Activated CD8-positive, alpha-beta memory T cell treated with anti-CD3 and anti-CD28 coated beads for 48 hours (primary cell): ENCODE results near the gene NRG3.
"Not testable (repeated sequence)": the region's sequence is repeated elsewhere in the genome, so short reads cannot be mapped to it uniquely, and the experiment has no call there.

Source experiments
- DNase-seq, 3 experiments: peaks; one replicate each; pipeline ENCODE4 v3.0.0-alpha.2; 2020; ENCODE audit warnings: low read depth in 2 of 3, low spot score in 2 of 3

Gene NRG3

DNA sequence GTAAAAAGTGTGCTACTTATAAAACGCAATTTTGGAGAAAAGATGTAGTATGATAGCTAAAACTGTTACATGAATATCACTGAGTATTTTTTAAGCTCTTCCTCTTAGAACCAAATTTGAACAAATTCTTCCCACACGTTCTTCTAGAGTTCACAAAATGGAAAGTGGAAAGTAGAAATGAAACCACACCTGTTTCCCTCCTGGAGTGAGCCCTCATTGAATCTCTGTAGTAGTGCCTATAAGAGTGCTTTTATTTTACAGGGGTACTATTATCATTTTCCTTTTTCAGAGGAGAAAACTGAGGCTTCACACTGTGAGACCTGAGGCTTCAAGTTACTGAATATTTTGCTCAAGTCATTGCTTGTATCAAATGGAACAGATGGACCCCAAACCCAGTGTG is 393.0 kb downstream of the NRG3 start:
- DNase-seq: no peak

DNA sequence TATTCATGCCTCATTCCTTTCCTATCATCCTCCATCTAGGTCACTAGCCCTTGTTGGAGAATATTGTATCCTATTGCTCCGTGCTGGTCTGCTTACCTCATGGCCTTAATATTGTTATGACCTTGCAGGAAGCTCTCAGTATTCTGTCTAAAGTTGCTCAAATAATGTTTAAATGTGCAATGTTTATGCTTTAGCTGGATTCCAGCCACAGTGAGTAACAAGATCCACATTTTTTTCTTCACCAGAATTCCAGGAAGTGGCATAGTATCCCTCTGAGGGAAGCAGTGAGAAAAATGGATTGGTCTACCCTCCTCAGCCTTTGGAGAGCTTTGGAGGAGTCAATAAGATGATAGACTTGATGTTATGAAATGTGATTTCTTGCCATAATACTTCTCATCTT is 402.6 kb downstream of the NRG3 start:
- no peak for DNase-seq

DNA sequence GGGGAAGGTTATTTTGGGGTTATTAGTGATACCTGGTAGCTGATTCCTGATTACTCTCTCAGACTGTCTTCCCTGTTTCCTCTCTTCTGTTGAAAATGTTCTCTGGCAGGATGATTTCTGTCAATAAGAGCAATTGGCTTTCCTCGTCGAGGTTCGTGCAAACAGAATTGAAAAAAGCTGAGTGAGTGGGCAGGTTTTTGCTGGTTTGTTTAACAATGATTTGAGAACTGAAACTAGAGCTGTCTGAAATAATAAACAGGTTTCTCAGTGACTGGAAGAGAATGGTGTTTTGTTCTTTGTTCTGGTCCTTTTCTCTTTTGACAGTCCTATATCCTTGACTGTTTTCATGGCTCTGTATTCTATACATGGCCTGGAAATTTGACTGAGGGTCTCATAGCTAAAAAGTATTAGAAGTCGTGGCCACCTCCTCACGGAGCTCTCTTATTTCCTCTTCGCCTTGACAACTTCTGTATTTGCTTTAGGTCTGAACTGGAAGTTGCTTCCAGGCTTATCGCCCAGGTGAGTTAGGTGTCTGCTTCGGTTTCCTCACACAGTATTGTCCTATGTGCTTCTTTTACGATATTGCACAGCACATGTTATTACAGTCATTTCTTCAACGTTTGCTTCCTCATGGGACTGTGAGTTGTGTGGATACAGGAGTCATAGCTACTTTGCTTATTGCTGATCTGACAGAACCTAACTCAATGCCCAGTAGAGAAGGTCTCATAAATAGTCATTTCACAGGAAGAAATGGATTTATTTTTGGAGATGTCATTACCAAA is 403.6 kb downstream of the NRG3 start:
- no peak for DNase-seq

DNA sequence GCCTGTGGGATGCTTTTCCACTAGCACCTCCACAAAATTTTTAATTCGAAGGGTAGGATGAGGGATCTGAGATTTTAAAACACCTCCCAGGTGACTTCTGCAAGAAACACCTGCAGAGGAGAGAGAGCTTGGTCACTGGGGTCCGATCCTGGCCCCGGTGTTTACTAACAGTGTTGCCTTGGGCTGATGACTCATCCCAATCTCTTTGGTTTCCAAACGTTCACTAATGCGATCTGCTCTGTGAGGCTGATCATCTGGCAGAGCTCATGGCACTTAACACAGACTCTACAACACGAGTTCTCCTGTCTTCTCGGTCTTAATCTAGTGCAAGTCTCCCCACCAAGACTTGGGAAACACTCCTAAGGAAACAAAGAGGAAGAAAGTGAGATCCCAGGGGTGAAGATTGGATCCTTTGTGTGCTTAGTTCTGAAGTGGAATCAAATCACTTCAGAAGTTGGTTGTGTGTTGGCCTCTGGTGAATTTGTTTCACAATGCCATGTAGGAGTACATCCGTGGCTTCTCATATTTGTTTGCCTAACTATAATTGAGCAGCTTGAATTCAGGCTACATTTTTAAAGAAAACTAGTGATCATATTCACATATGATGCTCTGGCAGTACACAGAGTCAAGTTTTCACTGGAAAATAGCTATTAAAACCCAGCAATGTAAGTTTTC is 407.9 kb downstream of the NRG3 start:
- no peak for DNase-seq

DNA sequence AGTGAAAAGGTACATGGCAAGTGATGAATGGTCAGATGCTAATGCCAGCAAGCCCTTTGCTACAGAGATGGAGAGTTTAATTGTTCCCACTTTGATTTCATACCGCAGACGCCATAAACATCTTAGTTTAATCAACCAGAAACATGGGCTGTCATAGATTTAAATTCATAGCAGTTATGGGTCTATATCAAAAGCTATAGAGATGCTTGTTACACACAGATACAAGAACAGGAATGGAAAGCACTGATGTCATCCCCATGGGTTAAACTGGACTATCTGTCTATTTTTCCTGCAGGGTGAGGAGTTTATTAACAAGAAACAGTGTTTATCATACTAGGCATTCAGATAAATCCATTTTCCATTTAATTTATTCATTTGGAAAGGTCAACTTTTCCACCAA is 409.2 kb downstream of the NRG3 start:
- no peak for DNase-seq

DNA sequence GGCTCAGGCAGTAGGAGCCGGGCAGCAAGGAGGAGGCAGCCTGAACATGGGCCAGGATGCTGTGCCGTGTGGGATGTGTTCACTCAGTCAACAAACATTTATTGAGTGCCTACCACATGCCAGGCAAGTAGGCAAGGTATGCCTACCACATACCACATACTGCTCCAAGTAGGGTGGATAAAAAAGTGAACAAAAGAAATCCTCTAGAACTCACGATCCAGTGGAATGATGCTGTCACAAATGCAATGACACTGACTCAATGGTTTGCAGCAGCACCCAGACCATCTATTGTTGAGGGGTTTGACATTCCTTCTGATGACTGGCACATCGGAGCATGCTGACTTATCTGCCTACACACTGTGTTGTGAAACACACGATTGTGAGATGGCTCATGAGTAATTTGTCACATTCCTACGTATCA is 413.5 kb downstream of the NRG3 start:
- no peak for DNase-seq

DNA sequence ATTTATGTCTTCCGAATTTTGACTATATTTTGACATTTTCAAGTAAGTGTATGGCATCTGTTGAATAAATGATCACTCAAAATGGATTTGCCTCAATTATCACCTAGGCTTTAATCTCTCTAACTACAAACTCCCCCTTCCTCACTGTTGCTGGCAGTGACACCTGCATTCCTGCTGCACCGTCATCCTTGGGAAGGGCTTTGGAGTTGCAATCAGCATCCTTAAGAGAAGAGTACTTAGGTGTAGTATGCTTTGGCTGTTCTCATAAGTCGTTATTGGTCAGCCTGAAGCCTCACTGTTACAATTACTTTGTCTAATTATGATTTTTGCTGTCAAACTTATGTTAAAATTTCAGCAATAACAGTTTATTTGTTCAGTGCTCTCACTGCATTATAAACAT is 415.0 kb downstream of the NRG3 start:
- no peak for DNase-seq

DNA sequence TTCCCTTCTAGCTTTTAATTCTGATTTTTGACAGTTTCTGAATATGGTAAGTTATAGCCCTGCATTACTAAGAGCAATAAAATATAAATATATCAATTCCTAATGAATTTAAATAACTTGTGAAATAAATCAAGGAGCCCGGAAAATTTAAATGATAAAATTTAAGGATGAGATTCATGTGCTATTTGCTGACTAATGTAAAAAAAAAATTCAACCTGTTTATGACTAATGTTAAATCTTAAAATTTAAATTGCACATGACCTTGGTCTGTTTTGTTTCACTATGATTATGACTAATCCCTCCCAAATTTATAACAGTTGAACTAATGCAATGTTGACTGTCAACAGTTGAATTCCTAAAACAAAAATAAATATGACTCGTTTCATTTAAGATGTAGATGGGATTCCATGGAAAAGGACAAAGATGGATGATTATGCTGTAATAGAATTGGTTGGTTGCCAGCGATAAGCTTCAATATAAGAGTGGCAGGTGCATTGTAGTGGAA is 419.9 kb downstream of the NRG3 start:
- DNase-seq: no peak

DNA sequence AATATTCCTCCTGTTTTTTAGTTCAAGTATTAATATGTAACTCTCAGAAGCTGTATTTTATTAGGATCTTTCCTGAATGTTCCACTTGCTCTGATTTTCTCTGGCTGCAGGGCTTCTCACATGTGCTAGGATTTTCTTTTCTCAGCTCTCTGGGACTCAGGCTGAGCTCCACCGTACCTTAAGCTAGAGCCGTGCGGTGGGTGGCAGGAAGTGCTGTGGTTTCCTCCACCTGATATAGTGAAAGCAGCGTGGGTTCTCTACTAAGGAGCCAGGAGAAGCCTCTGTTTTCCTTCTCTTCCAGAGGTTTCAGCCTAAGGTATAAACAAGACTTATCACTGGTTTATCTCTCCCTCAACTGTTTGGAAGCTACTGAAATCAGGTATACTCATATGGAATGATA is 433.6 kb downstream of the NRG3 start:
- DNase-seq: no peak

DNA sequence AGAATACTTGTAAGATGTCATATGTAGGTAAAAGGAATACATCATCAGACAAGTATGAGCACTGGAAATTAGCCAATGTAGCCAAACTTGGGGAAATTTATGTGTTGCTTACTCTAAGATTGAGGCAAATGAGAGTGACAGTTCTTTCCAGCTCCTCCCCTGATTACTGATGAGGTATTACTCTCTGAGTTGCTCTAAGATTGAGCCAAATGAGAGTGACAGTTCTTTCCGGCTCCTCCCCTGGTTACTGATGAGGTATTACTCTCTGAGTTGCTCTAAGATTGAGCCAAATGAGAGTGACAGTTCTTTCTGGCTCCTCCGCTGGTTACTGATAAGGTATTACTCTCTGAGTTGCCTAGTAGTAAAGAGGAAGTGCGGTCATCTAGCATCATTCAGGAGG is 435.8 kb downstream of the NRG3 start:
- no peak for DNase-seq

DNA sequence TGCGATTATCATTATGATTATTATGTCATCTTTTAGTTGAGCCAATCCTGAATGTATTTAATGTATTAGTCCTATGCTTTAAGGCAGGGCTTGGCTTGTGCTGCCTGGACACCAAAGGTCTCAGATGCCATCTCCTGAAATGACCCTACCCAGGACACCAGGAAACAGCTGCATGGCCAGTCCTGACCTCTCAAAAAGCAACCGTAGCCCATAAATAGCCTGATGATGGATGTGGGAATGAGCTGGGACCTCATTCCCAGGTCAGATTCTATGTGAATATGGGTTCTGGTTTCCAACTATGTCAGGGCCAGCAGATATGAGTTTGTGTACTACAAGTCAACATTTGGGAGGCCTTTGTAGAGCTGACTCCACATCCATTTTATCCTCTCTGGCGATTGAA is 438.4 kb downstream of the NRG3 start:
- DNase-seq: no peak

DNA sequence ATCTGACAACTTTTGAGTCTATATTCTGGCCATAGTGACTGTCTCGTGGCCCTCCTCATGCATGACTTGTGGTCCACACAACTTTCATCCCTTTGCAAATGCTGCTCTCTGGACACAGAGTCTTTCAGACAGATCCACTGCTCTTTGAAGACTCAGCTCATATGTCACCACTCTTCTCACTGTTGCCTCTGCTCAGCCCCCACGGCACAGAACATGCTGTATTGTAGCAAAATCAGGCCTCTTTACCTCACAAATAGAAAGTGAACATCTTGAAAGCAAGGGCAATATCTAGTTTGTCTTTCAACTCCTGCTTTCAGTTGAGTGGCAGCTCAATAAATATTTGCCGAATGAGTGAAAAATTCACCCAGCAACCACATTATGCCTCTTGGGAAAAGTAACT is 443.5 kb downstream of the NRG3 start:
- DNase-seq: no peak

DNA sequence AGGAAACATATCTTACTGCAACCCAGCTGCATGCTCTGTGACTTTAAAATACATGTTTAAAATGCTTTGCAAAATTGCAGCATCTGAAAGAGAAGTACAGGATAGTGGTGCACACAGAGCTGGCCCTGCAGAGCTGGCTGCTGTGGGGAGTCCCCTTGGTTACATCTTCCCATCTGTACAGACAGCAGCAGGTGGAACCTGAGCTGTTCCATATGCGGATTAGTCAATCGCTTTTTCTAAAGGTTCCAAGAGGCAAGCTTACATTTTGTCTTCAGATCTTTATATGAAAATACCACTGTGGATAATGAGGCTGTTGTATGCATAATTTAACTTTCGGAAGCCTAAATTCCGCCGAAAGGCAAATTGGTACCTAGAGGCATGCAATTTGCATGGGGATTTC is 444.1 kb downstream of the NRG3 start:
- DNase-seq: no peak

DNA sequence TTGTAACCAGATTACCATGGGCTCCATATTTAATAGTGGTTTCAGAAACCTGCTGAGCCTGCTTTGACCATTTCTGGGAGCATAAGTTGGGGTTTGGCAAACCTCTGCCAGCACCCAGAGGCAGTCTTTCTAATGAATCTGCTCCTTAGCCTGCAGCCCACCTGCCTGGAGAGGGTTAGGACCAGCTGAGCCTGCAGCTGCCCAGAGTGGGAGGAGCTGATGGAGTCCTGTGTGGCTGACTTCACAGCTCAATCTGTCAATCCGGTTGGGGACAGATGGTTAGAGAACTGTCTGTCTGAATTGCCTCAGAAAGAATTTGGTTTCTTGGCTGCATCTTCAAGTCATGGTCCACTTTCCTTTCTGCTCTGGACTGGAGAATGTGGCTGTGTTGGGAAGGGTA is 444.6 kb downstream of the NRG3 start:
- DNase-seq: no peak

DNA sequence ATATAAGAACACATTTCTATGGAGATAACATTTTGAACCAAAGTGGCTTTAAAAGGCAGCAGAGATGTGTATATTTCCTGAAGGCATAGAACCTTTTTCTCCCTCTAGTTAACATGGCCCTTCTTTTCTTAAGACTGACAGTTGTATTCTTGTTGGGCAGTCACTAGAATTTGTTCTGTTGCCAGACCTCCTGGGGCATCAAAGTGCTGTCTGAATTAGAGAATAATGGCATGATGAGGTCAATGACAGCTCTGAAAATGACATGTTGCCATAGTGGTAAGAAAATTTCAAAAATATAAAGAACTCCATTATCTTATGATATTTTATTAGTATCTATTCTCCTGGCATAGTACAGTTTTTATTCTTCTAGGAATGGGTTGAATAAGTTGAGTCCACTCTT is 446.7 kb downstream of the NRG3 start:
- DNase-seq: no peak

DNA sequence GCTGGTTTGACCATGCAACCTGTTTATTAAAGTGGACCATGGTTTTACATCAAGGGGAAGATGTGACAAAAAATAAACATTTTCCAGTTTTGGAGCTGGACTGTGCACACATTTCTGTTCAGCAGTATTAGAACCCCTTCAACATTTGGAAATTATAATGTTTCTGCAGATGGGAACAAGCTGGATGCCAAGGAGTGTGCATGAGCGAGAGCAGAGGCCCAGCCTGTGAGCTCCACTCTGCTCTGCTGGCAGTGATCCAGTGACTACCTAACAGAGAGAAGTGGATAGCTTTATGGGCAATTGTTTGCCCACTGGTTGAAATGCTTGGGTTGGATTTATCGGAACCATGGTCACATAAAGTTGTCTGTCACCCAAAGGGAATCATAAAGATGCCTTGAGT is 456.7 kb downstream of the NRG3 start:
- DNase-seq: no peak

DNA sequence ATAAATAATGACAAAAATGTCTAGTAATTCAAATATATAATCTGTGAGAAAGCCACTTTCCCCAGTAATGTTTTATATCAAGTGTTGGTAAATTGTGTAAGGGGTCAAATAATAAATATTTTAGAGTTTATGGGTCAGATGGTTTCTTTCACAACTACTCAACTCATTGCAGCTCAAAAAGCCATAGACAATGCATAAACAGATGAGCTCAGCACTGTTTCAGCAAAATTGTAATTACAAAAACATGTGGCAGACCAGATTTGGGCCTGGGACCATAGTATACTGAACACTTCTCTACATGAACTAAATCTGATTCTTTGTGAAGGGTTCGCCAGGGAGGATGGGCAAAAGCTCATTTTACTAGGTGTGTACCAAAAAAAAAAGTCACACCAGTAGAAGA is 460.8 kb downstream of the NRG3 start:
- DNase-seq: no peak

DNA sequence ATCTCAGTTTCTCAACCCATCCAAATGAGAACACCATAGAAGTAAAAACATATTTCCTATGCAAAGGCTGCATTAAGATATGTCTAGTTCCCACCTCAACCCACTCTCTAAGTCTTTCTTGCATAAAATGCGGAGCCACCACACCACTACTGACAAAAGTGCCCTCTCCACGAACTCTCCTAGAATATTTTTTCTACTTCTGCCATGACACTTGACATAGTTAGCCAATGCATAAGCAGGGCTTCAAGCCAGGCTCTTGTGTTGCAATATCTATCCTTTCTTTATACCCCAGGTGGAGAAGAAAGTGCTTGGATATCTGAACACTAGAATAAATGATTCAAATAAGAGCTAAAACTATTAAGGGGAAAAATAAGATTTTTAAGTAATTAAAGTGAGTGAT is 465.2 kb downstream of the NRG3 start:
- DNase-seq: no peak

DNA sequence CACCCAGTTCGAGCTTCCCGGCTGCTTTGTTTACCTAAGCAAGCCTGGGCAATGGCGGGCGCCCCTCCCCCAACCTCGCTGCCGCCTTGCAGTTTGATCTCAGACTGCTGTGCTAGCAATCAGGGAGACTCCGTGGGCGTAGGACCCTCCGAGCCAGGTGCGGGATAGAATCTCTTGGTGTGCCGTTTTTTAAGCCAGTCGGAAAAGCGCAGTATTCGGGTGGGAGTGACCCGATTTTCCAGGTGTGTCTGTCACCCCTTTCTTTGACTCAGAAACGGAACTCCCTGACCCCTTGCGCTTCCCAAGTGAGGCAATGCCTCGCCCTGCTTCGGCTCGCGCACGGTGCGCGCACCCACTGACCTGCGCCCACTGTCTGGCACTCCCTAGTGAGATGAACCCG is 474.6 kb downstream of the NRG3 start:
- DNase-seq: not testable (repeated sequence)

DNA sequence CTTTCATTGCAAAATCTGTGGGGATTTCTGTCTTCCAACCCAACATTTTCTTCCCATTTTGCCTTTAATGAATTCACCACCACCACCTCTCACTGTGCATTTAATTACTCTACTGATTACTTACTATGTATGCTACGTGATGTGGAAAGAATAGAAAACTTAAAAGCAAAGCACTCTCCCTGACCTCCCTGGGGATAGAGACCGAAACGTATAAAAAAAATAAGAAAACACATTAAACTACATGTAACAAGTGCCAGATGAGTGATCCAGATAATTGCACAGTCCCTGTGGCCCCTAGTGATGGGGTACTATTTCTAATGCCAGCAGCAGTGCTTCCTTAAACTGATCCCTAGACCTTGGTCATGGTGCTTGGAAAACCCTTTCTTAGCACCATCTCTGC is 478.4 kb downstream of the NRG3 start:
- DNase-seq: no peak

DNA sequence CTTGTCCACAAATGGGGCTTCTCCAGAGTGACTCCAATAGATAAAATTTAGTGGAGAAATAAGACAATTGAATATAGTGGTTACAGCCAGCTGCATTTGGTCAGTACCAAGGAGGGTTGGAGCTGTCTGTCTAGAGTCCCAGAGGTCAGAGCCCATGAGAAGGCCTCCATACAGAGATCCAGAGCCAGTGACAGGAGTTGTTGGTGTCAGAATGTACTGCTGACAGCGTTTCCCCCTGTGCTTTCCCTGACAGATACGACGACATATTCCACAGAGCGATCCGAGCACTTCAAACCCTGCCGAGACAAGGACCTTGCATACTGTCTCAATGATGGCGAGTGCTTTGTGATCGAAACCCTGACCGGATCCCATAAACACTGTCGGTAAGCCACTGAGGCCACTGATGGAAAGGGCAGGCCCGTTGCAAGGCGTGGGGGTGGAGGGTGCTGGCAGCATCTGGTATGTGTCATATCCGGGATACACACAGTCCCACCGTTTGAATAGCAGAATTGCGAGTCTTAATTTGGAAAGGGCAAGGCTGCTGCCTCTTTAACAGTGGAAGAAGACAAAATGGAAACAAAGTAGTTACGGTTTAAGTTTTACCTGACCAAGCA is 483.6 kb downstream of the NRG3 start:
- DNase-seq: no peak

DNA sequence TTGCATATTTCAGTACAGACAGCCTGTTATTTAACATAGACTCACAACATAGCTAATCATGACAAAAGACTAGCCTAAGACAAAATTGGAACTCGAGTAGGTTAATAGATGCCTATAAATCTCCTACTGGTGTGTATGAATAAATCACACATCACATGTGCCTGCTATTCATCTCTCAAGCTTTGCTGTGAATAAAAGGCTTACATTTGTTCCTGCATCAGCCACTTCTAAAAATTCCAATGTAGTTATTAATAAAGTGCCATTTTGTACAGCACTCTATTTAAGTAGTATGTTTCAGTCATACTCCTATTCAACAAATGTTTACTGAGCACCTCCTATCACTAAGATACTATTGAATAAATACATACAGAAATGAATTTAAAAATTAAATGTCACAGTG is 486.3 kb downstream of the NRG3 start:
- no peak for DNase-seq
